Muscle layer of colon (tissue), 2 donors: ENCODE measurements around the gene CCDC149.

ENCODE experiments used
- H3K27ac ChIP-seq: one replicate; pipeline ENCODE4 v1.7.0; 2013; ENCODE audit warnings: low read depth, mild to moderate bottlenecking, low read length, moderate library complexity
- H3K27me3 ChIP-seq, 2 donors: one replicate each; pipeline ENCODE4 v1.7.0; 2013; ENCODE audit warnings: low read length in 2 of 2, mild to moderate bottlenecking in 2 of 2; ENCODE audit not compliant: insufficient read depth in 2 of 2, control insufficient read depth in 1 of 2
- H3K36me3 ChIP-seq: one replicate; pipeline ENCODE4 v1.7.0; 2013; ENCODE audit warnings: mild to moderate bottlenecking, low read length; ENCODE audit not compliant: insufficient read depth
- H3K4me1 ChIP-seq: one replicate; pipeline ENCODE4 v1.7.0; 2013; ENCODE audit warnings: mild to moderate bottlenecking, low read length; ENCODE audit not compliant: insufficient read depth
- H3K4me3 ChIP-seq, 2 donors: one replicate each; pipeline ENCODE4 v1.7.0; 2013; ENCODE audit warnings: low read length in 2 of 2, low read depth in 1 of 2, mild to moderate bottlenecking in 1 of 2, moderate library complexity in 1 of 2
- H3K9ac ChIP-seq: one replicate; pipeline ENCODE4 v1.7.0; 2013; ENCODE audit warnings: low read length
- H3K9me3 ChIP-seq: one replicate; pipeline ENCODE4 v1.7.0; 2013; ENCODE audit warnings: mild to moderate bottlenecking, low read length
- donor health status: abdominal sarcoma.
- donor health status: Adenocarcinoma of cecum.

The CCDC149 gene

DNA sequence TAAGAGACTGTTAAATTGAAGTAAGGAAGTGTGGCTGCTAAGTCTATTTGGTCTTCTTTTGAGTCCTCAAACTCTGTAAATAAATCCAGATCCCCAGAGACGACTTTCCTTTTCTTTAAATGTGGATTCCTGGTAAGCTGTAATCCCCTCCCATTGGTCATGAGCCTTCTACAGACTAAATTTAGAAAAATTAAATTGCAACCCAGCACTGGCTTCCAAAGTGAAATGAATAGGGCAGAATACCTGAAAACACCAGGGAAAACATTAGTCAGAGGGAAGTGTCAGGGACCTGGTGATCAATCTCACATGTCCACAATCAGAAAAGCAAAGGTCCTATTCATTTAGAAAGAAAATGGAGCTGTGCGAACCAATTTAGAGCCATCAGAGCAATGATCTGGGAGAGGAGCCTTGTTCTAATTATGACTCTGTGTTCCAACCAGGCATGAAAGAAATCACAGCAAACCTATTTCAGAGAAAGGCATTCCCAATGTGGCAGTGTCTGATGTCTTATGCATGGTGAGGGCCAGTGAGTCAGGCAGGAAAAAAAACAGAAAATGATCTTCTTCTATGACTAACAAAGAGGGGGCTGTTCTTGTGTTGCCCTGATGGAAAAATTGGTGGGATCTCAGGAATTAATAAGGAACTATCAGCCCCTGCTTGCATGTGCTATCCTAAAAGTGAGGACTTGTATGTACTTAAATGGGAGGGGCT, 19.8 kb upstream of the CCDC149 start:
- Histone ChIP-seq H3K4me1 (no peaks in the 10 kb centered on the region), H3K9me3 (no peaks in the 10 kb centered on the region), H3K4me3 (no peak overlapping the region), H3K9ac (no peak overlapping the region), H3K36me3 (no peaks in the 10 kb centered on the region), H3K27me3 (no peaks in the 10 kb centered on the region), H3K27ac (no peak overlapping the region)

DNA sequence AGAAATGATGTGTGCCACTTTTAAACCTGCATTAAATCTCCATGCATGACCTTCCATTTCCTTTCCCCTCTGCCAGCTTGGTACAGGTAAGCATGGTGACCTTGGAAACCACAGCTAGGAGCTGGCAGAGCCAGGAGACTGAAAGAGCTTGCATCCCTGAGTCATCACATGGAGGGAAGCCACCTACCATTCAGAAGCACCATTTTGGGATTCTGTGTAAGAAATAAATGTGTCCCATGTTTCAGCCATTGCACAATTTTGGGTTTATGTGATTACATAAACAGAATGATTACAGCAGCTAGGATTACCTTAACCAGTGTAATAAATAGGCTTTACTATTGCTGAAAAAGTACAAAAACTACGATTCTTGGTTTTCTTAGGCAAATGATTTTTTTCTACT, 17.3 kb upstream of the CCDC149 start:
- H3K27me3 ChIP-seq = no peaks in the 10 kb centered on the region
- H3K9me3 ChIP-seq = no peaks in the 10 kb centered on the region
- no peak overlapping the region for H3K27ac ChIP-seq
- no peak overlapping the region for H3K4me3 ChIP-seq
- H3K36me3 ChIP-seq = no peaks in the 10 kb centered on the region
- no peak overlapping the region for H3K9ac ChIP-seq
- H3K4me1 ChIP-seq = no peaks in the 10 kb centered on the region

GRCh38 chr4:24928708-24929107, 15.9 kb upstream of the CCDC149 start:
- no peaks in the 10 kb centered on the region for H3K4me1 ChIP-seq
- no peaks in the 10 kb centered on the region for H3K27me3 ChIP-seq
- H3K9me3 ChIP-seq = no peaks in the 10 kb centered on the region
- no peaks in the 10 kb centered on the region for H3K36me3 ChIP-seq
- no peak overlapping the region for H3K27ac ChIP-seq
- no peak overlapping the region for H3K4me3 ChIP-seq
- H3K9ac ChIP-seq = no peak overlapping the region

- H3K27me3 ChIP-seq = no peaks in the 10 kb centered on the region
- H3K9ac ChIP-seq = no peak overlapping the region
- H3K9me3 ChIP-seq = no peaks in the 10 kb centered on the region
- H3K4me1 ChIP-seq = no peaks in the 10 kb centered on the region
- no peak overlapping the region for H3K4me3 ChIP-seq
- no peak overlapping the region for H3K27ac ChIP-seq
- H3K36me3 ChIP-seq = no peaks in the 10 kb centered on the region
These were observed 14.2 kb upstream of the CCDC149 start for GRCh38 chr4:24927049-24927448.

DNA sequence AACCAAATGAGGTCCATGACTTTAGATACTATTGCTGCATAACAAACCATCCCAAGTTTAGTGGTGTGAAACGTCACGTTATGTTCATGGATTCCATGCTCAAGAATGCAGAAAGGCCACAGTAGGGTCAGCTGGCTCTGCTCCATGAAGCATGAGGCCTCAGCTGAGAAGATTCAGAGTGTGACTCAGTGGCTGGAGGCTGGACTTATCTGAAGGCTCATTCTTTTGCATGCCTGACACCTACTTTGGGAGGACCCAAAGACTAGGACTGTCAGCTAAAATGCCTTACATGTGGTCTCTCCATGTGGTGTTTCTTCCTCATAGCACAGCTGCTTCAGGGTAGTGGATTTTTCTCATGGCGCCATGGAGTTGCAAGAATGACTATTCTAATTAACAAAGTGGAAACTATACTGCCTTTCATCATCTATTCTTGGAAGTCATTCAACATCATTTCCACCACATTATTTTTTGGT, 11.5 kb upstream of the CCDC149 start:
- Histone ChIP-seq H3K36me3 (no peaks in the 10 kb centered on the region), H3K4me1 (no peaks in the 10 kb centered on the region), H3K9ac (no peak overlapping the region), H3K9me3 (peaks cover 7% of the 10 kb centered on the region), H3K27me3 (no peaks in the 10 kb centered on the region), H3K4me3 (no peak overlapping the region), H3K27ac (no peak overlapping the region)

- no peak overlapping the region for H3K9ac ChIP-seq
- no peak overlapping the region for H3K4me3 ChIP-seq
- H3K27me3 ChIP-seq = no peaks in the 10 kb centered on the region
- H3K36me3 ChIP-seq = no peaks in the 10 kb centered on the region
- H3K9me3 ChIP-seq = peaks cover 7% of the 10 kb centered on the region
- H3K27ac ChIP-seq = no peak overlapping the region
- H3K4me1 ChIP-seq = no peaks in the 10 kb centered on the region
These were observed 10.7 kb upstream of the CCDC149 start for GRCh38 chr4:24923550-24923949.

DNA sequence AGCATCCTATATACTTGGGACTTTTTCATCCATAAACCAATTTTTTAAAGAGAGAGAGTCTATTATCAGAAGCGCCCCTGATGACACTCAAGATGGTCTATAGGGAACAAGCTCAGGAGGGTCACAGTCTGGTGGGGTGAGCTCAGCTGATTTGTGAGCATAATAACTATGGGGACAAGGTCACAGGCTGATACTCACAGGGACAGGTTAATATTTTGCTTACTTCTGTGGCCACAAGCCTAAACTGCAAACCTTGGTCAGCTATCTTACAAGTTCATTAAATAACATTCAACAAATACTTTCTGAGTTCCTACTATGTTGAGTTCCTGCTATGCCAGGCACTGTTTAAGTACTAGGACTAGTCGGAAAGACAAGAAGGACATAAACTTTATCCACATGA, 10.2 kb upstream of the CCDC149 start:
- Histone ChIP-seq H3K4me1 (no peaks in the 10 kb centered on the region), H3K9me3 (peaks cover 7% of the 10 kb centered on the region), H3K9ac (no peak overlapping the region), H3K27me3 (no peaks in the 10 kb centered on the region), H3K36me3 (no peaks in the 10 kb centered on the region), H3K27ac (no peak overlapping the region), H3K4me3 (no peak overlapping the region)

- Histone ChIP-seq H3K4me1 (no peaks in the 10 kb centered on the region), H3K4me3 (no peak overlapping the region), H3K9ac (no peak overlapping the region), H3K27me3 (no peaks in the 10 kb centered on the region), H3K9me3 (peaks cover 7% of the 10 kb centered on the region), H3K27ac (no peak overlapping the region), H3K36me3 (no peaks in the 10 kb centered on the region)
These were observed 9.6 kb upstream of the CCDC149 start for GRCh38 chr4:24922416-24922815.

DNA sequence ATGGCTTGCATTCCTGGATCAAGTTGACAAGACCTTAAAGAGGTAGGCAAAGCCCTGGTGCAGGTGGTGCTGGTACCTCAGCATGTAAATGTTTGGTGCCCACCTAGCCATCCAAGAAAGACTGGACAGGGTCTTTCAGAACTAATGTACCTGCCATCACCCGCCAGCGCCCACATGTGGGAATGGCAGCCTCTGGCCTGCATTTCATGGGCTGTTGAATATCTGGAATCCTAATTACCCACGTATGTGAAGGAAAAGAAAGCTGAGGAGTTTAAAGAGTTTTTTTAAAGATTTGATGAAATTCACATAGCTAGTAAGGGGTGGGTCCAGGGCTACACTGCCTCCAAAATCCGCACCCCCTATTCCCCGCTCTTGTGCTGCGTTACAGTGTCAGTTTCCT, 8.6 kb upstream of the CCDC149 start:
- Histone ChIP-seq H3K27me3 (no peaks in the 10 kb centered on the region), H3K9ac (no peak overlapping the region), H3K36me3 (no peaks in the 10 kb centered on the region), H3K9me3 (peaks cover 7% of the 10 kb centered on the region), H3K27ac (no peak overlapping the region), H3K4me1 (no peaks in the 10 kb centered on the region), H3K4me3 (no peak overlapping the region)

DNA sequence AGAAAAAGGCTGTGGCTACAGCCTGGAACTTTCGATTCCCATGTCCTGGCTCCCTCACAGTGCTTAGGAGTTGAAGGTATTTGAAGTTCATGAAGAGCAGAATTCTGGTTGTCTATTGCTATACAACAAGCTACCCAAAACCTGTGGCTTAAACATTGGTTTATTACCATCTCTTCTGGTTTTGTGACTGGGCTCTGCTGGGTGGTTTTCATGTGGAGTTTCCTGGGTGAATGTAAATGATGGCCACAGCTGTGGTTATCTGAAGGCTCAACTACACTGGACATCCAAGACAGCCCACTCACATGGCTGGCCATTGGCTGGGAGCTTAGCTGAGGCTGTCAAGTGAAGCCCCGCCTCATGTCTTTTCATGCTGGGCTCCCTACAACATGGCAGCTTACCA, 7.2 kb upstream of the CCDC149 start:
- no peaks in the 10 kb centered on the region for H3K4me1 ChIP-seq
- H3K27me3 ChIP-seq = no peaks in the 10 kb centered on the region
- no peaks in the 10 kb centered on the region for H3K36me3 ChIP-seq
- peaks cover 7% of the 10 kb centered on the region for H3K9me3 ChIP-seq
- no peak overlapping the region for H3K4me3 ChIP-seq
- H3K27ac ChIP-seq = no peak overlapping the region
- H3K9ac ChIP-seq = no peak overlapping the region

- H3K36me3 ChIP-seq = no peaks in the 10 kb centered on the region
- H3K4me3 ChIP-seq = no peak overlapping the region
- H3K4me1 ChIP-seq = no peaks in the 10 kb centered on the region
- H3K9me3 ChIP-seq = peaks cover 7% of the 10 kb centered on the region
- no peak overlapping the region for H3K9ac ChIP-seq
- H3K27ac ChIP-seq = no peak overlapping the region
- H3K27me3 ChIP-seq = no peaks in the 10 kb centered on the region
These were observed 4.4 kb upstream of the CCDC149 start for GRCh38 chr4:24917076-24917856.
